C4-2B (cell line): ENCODE measurements around the gene RBM7.

ENCODE experiments used
- ZFX ChIP-seq: fragments of 450-650 bp; IDR thresholded peaks from 2 replicates; pipeline ENCODE4 v1.6.1; 2017
- TF ChIP-seq, protein P1 (sequence below): fragments of 450-650 bp; conservative IDR thresholded peaks from 2 replicates; pipeline ENCODE4 v1.5.1; 2017; ENCODE audit warnings: mild to moderate bottlenecking

- TF ChIP-seq, protein P1, sequence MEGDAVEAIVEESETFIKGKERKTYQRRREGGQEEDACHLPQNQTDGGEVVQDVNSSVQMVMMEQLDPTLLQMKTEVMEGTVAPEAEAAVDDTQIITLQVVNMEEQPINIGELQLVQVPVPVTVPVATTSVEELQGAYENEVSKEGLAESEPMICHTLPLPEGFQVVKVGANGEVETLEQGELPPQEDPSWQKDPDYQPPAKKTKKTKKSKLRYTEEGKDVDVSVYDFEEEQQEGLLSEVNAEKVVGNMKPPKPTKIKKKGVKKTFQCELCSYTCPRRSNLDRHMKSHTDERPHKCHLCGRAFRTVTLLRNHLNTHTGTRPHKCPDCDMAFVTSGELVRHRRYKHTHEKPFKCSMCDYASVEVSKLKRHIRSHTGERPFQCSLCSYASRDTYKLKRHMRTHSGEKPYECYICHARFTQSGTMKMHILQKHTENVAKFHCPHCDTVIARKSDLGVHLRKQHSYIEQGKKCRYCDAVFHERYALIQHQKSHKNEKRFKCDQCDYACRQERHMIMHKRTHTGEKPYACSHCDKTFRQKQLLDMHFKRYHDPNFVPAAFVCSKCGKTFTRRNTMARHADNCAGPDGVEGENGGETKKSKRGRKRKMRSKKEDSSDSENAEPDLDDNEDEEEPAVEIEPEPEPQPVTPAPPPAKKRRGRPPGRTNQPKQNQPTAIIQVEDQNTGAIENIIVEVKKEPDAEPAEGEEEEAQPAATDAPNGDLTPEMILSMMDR, result no peak
- TF ChIP-seq ZFX, result no peak
Measured at GRCh38 chr11:114368918-114369680, 31.4 kb upstream of the RBM7 start.
